Glomerular visceral epithelial cell (primary cell): ENCODE measurements around the gene PPFIBP2.
"Not testable (repeated sequence)": the region's sequence is repeated elsewhere in the genome, so short reads cannot be mapped to it uniquely, and the experiment has no call there.

ENCODE experiments used
- DNase-seq: peaks from one replicate; pipeline ENCODE4 v3.0.0-alpha.2; 2016; ENCODE audit errors: extremely low spot score

Gene PPFIBP2

DNA sequence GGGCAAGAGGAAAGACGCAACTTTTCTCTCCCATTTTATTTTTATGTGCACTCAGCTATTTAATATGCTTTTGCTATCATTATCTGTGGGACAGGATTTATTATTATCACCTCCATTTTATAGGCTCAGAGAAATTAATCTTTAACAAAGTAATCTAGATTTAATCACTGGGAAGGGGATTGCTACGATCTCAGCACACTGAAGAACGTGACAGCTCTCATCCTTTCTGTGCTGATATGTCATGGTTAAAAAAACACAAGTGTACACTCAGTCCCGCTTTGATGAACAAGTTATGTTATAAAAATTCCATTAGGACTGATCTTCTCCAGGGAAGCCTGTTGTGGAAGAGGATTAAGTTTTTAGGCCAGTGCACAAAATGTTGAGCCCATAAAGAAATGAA lies 121.9 kb downstream of the PPFIBP2 start:
- DNase-seq, result no peak

- no peak for DNase-seq
Measured at GRCh38 chr11:7636350-7636749, 122.6 kb downstream of the PPFIBP2 start.

DNA sequence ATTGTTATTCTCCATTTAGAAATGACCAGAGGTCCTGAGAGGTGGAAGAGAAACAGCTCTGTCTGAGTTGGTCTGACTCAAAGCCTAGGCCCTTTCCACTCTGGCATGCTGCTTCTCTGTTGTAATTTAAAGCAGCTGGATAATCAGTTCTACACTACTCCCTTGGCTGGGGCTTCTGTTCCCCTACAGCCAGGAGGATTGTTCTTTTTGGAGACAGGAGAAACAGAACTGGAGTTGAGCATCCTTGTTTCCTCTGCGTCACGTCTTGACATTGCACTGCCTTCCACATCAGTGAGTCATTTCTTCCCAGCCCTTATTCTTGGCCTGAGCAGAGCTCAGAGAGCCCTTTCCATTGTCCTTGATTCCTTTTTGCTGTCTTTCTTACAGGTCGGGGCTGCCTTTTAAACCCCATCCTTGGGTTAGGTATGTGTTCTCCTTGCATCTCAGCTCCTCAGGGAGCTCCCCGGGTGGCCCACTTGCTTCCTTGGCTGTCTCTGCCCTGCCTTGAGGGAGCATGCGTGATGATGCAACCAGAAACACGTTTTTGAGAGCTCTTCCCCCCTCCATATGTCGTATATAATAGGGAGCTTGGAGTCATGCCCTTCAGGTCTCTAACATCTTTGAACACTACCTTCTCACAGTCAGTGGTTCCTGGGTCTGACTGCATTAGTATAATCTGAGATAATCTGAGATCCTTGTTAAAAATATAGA lies 123.8 kb downstream of the PPFIBP2 start:
- DNase-seq, result no peak

DNA sequence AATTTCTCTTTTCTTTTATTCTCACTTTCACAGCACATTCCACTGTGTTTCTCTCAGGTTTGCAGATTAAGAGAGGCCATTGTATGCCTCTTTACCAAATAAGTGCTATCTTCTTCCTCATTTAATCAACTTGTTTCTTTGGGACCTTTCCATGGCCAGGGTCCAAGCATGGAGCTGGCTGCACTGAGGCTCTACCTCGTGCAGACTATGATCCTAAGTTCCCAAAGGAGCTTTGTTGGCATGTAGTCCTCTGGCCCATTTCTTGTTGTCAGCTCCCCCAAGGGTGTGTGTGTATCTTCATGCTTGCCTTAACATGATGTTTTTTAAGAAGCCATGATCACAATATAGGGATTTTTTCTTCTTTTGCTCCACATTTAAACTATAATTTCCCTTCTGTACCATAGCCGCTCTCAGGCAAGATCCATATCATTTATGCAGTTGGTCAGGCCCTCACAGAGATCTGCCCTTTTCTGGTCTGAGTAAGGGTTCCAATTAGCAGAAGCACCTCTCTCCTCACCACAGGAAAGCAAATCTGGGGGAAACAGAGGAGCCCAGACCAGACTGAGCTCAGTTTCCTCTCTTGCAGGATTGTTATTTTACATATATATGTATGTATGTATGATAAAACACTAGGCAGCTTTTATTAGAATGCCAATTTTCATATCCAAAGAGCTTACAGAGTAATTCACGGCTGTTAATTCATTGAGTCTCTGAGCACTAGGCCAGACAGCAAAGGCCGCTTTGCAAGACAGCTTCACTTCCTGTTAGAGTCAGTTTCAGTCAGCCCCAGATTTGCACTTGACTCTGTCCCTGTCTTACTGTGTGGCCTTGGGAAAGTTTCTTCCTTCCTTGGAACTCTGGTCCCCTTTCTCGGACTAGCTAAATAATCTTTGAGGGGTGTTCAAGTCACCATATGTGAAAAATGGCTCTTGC lies 125.2 kb downstream of the PPFIBP2 start:
- DNase-seq, result no peak

DNA sequence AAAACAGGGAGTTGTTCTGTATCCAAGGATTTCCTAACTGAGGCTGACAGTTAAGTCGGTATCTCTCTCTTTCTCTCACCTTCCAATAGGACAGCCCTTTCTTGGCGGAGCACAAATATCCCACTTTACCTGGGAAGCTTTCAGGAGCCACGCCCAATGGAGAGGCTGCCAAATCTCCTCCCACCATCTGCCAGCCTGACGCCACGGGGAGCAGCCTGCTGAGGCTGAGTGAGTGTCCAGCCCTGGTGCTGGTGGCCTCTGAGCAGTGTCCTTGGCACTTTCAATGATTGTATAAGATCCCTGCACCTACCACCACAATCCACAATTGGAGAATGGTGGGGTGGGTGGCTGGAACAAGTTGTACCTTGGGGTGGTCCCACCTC lies 125.8 kb downstream of the PPFIBP2 start:
- DNase-seq, result no peak

- DNase-seq, result no peak
Measured at GRCh38 chr11:7640816-7641215, 127.0 kb downstream of the PPFIBP2 start.

DNA sequence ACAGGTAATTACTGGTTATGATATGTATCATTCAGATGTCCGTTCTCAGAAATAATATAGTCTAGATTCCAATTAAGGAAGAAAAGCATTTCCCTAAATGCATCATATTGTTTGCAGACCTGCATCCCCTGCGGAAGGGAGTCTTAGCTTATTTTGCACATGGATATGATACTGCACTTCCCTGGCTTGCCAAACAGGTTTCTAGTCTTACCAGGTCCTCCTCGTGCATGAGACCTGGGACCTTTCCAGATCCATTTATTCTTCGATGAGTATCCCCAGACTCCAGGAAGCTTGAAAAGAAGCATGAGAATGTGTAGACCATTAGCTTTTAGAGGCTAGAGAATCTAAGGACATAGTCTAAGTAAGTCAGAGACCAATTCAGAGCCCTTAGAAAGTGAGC lies 128.9 kb downstream of the PPFIBP2 start:
- no peak for DNase-seq

- no peak for DNase-seq
Measured at GRCh38 chr11:7643314-7643713, 129.5 kb downstream of the PPFIBP2 start.

GRCh38 chr11:7645206-7645605 lies 131.4 kb downstream of the PPFIBP2 start:
- no peak for DNase-seq

DNA sequence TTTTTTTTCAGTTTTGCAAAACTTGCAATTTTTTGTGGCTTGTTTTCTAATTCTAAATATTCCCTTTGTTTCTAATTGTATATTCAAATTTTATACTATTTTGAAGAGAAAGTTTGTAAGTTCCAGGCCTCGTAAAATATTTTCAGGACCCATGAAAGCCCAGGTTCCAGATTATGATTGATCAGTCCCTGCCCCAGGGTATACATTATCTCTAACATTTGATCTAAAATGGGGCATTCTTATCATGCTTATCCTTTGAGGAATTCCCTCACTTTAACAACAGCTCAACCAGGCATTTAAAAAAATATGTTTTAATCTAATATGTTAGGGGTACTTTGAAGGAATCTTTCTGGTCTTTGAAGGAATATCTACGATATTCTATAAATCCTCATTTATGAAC lies 133.1 kb downstream of the PPFIBP2 start:
- DNase-seq, result no peak

DNA sequence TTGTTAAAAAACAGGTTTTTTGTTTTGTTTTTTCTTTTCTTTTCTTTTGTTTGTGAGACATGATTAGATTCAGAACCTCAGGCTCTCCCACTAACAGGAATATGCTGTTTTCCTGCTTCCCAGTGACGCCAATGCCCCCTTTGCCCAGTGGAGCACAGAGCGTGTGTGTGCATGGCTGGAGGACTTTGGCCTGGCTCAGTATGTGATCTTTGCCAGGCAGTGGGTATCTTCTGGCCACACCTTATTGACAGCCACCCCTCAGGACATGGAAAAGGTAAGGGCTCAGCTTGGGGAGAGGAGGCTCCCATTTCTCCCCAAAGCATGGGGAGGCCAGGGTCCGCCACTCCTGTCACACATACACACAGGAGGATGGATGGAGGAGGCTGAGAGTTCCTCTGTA lies 134.5 kb downstream of the PPFIBP2 start:
- no peak for DNase-seq

GRCh38 chr11:7651140-7651551 lies 137.3 kb downstream of the PPFIBP2 start:
- DNase-seq, result no peak

DNA sequence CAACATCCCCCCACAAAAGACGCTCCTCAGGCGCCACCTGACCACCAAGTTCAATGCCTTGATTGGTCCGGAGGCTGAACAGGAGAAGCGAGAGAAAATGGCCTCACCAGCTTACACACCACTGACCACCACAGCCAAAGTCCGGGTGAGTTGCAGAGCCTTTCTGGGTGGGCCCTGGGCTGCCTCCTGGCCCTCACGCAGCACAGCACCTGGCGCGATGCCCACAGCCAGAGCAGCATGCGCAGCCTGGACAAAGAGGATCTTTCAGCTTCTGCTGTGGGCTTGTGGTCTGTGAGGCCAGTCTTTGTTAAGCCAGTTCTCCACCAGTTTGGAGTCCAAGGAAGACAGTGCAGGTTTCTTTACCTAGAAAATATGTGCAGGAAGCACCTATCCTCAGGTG lies 137.9 kb downstream of the PPFIBP2 start:
- no peak for DNase-seq

DNA sequence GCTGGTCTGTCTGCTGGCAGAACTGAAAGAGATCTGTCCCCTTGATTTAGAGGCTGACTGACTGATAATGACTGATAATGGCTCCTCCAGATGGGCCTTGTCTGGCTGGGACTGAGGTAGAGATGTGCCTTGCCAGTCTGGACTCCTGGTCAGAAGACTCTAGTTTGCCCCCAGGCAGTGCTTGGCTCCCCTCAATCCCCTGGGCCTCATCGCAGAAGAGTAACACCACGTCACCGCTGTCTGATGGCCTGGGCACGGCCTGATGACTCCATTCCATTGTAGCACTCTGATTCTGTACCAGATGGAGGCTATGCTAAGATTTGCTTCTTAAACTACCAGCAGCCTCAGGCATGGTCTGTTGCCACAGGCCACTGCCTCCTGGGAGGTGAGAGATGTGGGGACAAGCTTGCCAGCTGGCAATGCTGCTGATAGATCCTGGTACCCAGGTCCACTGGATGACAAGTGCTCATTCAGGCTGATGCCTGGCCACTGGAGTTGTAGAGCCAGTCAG lies 140.5 kb downstream of the PPFIBP2 start:
- DNase-seq, result no peak

DNA sequence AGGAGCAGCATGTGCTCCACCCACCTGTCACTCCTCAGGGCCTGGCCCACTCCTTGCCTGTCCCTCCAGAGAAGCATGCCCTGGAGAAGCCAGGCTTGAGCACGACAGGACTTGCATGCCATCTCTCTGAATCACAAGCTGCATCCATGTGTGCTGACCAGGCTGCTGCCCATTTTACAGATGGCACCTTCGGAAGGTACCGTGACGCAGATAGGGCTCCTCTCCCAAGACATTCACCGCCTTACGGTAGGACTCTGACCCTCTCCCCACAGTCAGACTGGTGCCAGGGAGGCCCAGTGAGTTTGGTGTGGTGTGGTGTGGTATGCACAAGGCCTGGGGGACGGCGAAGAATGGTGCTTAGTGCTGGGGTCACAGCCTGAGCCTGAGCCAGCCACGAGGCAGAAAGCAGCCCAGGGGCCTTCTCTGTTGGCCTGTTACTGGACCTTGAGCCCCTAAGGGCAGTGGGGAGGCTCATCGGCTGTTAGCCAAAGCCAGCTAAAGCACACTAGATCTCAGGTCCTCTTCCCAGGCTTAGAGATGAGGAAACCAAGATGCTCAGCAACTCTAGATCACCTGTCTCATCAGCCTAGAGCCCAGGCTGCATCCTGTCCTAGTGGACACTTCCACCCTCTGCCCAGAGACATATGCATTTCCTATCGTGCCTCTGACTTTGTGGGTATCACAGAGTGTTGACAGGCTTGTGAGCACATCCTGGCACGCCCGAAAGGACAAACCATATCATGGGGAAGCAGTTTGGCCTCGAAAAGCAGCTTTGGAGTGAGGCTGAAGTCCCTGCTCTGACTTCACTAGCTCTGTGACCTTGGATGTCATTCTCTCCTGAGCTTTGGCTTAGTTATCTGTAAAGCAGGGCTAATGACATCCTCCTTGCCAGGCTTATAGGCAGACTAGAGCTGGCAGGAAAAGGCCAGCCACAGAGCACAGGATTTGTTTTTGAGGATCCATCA lies 141.7 kb downstream of the PPFIBP2 start:
- no peak for DNase-seq

- DNase-seq, result no peak
Measured at GRCh38 chr11:7656704-7657103, 142.9 kb downstream of the PPFIBP2 start.

DNA sequence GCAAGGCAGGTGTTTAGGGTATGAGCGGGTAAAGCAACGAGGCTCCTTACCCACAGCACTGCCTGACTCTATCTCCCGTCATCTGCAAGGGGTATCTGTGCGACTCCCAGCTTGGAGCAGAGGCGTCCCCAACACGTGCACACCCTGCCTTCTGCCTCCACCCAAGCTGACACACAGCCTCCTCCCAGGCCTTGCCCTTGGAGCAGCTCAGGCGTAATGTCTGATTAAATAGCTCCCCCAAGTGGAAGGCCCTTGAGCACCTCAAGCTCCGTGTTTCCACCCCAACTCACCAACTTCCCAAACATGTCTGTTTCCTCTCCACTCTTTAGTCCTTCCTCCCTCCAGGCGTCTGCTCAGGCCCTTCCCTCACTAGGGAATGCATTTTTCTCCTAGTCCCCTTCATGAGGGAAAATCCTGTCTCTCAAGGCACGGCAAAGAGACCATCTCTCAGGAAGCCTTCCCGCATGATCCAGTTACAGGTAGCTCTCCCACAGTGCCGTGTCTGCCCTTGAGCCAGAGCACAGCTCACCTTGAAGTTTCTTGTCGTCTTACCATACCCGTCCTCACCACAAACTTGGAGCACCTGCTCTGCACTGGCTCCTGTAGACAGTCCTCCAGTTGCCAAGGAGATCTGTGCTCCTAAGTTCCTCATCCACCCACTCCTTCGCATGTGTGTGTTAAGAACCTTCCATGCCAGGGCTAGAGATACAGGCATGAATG lies 143.7 kb downstream of the PPFIBP2 start:
- peak; percentile 5 for DNase-seq

- DNase-seq, result not testable (repeated sequence)
Measured at GRCh38 chr11:7663531-7663930, 149.7 kb downstream of the PPFIBP2 start.

- no peak for DNase-seq
Measured at GRCh38 chr11:7664867-7665266, 151.1 kb downstream of the PPFIBP2 start.

- peak; percentile 56 for DNase-seq
Measured at GRCh38 chr11:7665473-7666291, 151.9 kb downstream of the PPFIBP2 start.
